GM12891 (cell line): ENCODE measurements around the gene ARG2.

Source experiments
- POLR2A ChIP-seq: IDR thresholded peaks from 2 replicates; pipeline ENCODE4 v1.6.1; 2011; ENCODE audit warnings: low read depth, low read length, control low read depth
- POLR2AphosphoS5 ChIP-seq: IDR thresholded peaks from 2 replicates; pipeline ENCODE4 v1.6.1; 2011; ENCODE audit warnings: low read depth, low read length, control low read depth

DNA sequence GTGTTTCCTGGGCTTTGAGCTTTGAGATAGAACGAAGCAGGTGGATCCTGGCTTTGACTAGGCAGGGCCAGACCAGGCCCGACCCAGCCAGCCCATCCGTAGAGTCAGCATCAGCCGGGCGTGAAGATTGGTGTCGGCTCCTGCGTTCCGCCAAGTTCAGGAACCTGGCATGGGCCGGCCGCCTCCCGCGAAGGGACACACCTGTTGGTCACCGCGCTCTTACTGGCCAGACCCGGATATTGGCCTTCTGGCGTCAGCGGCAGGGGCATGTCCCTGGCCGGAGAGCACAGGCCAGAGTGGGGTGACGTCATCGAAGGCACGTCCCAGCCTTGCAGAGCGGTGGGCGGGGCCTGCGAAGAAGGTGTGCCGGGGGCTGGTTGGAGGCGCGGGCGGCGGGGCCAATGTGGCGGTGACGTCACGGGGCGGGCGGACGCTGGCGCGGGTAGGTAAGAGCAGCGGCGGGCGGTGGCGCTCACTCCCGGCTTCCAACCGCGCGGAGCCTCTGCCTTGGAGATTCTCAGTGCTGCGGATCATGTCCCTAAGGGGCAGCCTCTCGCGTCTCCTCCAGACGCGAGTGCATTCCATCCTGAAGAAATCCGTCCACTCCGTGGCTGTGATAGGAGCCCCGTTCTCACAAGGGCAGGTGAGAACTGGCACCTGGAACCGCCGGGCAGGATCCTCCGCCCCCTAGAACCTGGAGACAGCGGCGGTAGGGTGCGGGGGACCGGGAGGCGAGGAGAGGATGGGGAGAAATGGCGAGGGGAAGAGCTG is at the start of gene ARG2:
- TF ChIP-seq POLR2AphosphoS5 (no peak), POLR2A (no peak)
